NCI-H69 (cell line): ENCODE results near the gene HK3.

ENCODE experiments used
- DNase-seq: peaks from one replicate; lab custom pipeline; 2025; lab: John Stamatoyannopoulos, UW

The HK3 gene

GRCh38 chr5:176868731-176869130 lies 30.4 kb downstream of the HK3 start:
- DNase-seq, result no peak

GRCh38 chr5:176868126-176868525 lies 31.0 kb downstream of the HK3 start:
- no peak for DNase-seq

GRCh38 chr5:176866707-176867310 lies 32.3 kb downstream of the HK3 start:
- peak; percentile 91 for DNase-seq

- no peak for DNase-seq
Measured at GRCh38 chr5:176865964-176866363, 33.2 kb downstream of the HK3 start.

- no peak for DNase-seq
Measured at GRCh38 chr5:176864755-176865154, 34.4 kb downstream of the HK3 start.

GRCh38 chr5:176863765-176864098 lies 35.4 kb downstream of the HK3 start:
- DNase-seq, result no peak

- DNase-seq, result peak; percentile 57
Measured at GRCh38 chr5:176863041-176863764, 35.9 kb downstream of the HK3 start.

GRCh38 chr5:176862330-176862995 lies 36.7 kb downstream of the HK3 start:
- no peak for DNase-seq

GRCh38 chr5:176861276-176861675 lies 37.9 kb downstream of the HK3 start:
- DNase-seq, result no peak

GRCh38 chr5:176860381-176860780 lies 38.8 kb downstream of the HK3 start:
- DNase-seq, result no peak

GRCh38 chr5:176859916-176860315 lies 39.2 kb downstream of the HK3 start:
- no peak for DNase-seq

- no peak for DNase-seq
Measured at GRCh38 chr5:176857894-176858273, 41.3 kb downstream of the HK3 start.

GRCh38 chr5:176857216-176857893 lies 41.8 kb downstream of the HK3 start:
- no peak for DNase-seq

GRCh38 chr5:176856746-176857145 lies 42.4 kb downstream of the HK3 start:
- DNase-seq, result peak; percentile 59

- DNase-seq, result no peak
Measured at GRCh38 chr5:176855598-176855997, 43.5 kb downstream of the HK3 start.

- DNase-seq, result peak; percentile 64
Measured at GRCh38 chr5:176854164-176854563, 45.0 kb downstream of the HK3 start.

GRCh38 chr5:176853151-176853778 lies 45.9 kb downstream of the HK3 start:
- DNase-seq, result no peak

GRCh38 chr5:176851871-176852658 lies 47.1 kb downstream of the HK3 start:
- DNase-seq, result peak; percentile 79

GRCh38 chr5:176851380-176851779 lies 47.8 kb downstream of the HK3 start:
- DNase-seq, result no peak

GRCh38 chr5:176850371-176851245 lies 48.5 kb downstream of the HK3 start:
- no peak for DNase-seq
